HG03558 (cell line): Measurements from ENCODE around the gene GOLGA8S.
"Not testable (repeated sequence)": the region's sequence is repeated elsewhere in the genome, so short reads cannot be mapped to it uniquely, and the experiment has no call there.

ENCODE experiments used
- ATAC-seq: cut with Tn5 transposase; IDR thresholded peaks from one replicate; pipeline ENCODE4 v1.9.1; 2021; ENCODE audit warnings: moderate number of reproducible peaks; ENCODE audit not compliant: unreplicated experiment; ENCODE audit errors: extremely low read depth

Gene GOLGA8S

GRCh38 chr15:23395030-23395692, 40.6 kb downstream of the GOLGA8S start:
- ATAC-seq: no peak

- no peak for ATAC-seq
Measured at GRCh38 chr15:23395832-23396231, 41.3 kb downstream of the GOLGA8S start.

- ATAC-seq: no peak
Measured at GRCh38 chr15:23397779-23398178, 43.2 kb downstream of the GOLGA8S start.

GRCh38 chr15:23398357-23398756, 43.8 kb downstream of the GOLGA8S start:
- ATAC-seq: not testable (repeated sequence)

- not testable (repeated sequence) for ATAC-seq
Measured at GRCh38 chr15:23399207-23399606, 44.7 kb downstream of the GOLGA8S start.

GRCh38 chr15:23401627-23402026, 47.1 kb downstream of the GOLGA8S start:
- no peak for ATAC-seq

GRCh38 chr15:23402140-23402539, 47.6 kb downstream of the GOLGA8S start:
- no peak for ATAC-seq

- no peak for ATAC-seq
Measured at GRCh38 chr15:23402544-23402943, 48.0 kb downstream of the GOLGA8S start.

GRCh38 chr15:23403550-23403949, 49.0 kb downstream of the GOLGA8S start:
- no peak for ATAC-seq

- no peak for ATAC-seq
Measured at GRCh38 chr15:23411841-23412240, 57.3 kb downstream of the GOLGA8S start.

- ATAC-seq: not testable (repeated sequence)
Measured at GRCh38 chr15:23412881-23413600, 58.5 kb downstream of the GOLGA8S start.
